Hepatocyte (in vitro differentiated cells): Measurements from ENCODE around the gene CACHD1.

ENCODE experiments used
- CTCF ChIP-seq: fragments of 200-600 bp; sonication (generic); IDR thresholded peaks from 2 replicates; pipeline ENCODE4 v1.5.1; 2016; ENCODE audit warnings: antibody characterized with exemption, mild to moderate bottlenecking; ENCODE audit not compliant: poor library complexity
- EZH2 ChIP-seq: fragments of 200-600 bp; sonication (generic); IDR thresholded peaks from 2 replicates; pipeline ENCODE4 v1.6.1; 2016; ENCODE audit warnings: antibody characterized with exemption, mild to moderate bottlenecking, borderline replicate concordance
- EZH2phosphoT487 ChIP-seq: fragments of 200-600 bp; sonication (generic); IDR thresholded peaks from one replicate; pipeline ENCODE4 v1.6.1; 2018; ENCODE audit warnings: antibody characterized with exemption, mild to moderate bottlenecking, low read depth, moderate library complexity; ENCODE audit not compliant: unreplicated experiment, severe bottlenecking

GRCh38 chr1:64712049-64712448 lies 242.1 kb downstream of the CACHD1 start:
- TF ChIP-seq CTCF (no peak), EZH2 (no peak), EZH2phosphoT487 (no peak)
